GM12875 (cell line): ENCODE measurements around the gene PROB1.
"Not testable (repeated sequence)": the region's sequence is repeated elsewhere in the genome, so short reads cannot be mapped to it uniquely, and the experiment has no call there.

Experiments used
- H3K4me3 ChIP-seq: one replicate; pipeline ENCODE4 v1.5.1; 2011; ENCODE audit warnings: low read depth, low read length, control low read depth
- TF ChIP-seq, protein P1 (sequence below): IDR thresholded peaks from 2 replicates; pipeline ENCODE4 v1.5.1; 2011; ENCODE audit warnings: low read depth, mild to moderate bottlenecking, control low read depth, inconsistent platforms, low read length, moderate library complexity, borderline replicate concordance; ENCODE audit not compliant: insufficient read depth

The PROB1 gene

DNA sequence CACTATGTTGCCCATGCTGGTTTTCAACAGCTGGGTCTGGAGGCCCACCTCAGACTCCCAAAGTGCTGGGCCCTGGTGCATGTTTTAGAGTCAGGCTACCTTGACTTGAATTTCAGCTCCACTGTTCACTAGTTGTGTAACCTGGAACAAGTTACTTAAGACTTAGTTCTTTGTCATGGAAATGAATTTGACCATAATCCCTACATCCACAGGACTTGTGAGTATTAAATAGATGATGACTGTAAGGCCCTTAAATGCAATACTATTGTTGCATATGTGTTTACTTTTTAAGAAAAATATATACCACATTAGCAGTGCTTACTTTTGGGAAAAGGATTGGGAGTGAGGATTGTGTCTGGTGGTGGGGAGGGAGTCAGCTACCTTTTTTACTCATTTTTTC is 36.8 kb downstream of the PROB1 start:
- no peak overlapping the region for H3K4me3 ChIP-seq

DNA sequence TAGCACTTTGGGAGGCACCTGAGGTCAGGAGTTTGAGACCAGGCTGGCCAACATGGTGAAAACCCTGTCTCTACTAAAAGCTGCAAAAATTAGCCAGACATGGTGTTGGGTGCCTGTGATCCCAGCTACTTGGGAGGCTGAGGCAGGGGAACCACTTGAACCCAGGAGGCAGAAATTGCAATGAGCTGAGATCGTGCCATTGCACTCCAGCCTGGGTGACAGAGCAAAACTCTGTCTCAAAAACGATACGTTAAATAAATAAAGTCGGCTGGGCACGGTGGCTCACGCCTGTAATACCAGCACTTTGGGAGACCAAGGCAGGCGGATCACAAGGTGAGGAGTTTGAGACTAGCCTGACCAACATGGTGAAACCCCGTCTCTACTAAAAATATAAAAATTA is 39.0 kb downstream of the PROB1 start:
- not testable (repeated sequence) for H3K4me3 ChIP-seq

More for the DNA sequence above, 36.8 kb downstream of the PROB1 start:
- TF ChIP-seq, protein P1, sequence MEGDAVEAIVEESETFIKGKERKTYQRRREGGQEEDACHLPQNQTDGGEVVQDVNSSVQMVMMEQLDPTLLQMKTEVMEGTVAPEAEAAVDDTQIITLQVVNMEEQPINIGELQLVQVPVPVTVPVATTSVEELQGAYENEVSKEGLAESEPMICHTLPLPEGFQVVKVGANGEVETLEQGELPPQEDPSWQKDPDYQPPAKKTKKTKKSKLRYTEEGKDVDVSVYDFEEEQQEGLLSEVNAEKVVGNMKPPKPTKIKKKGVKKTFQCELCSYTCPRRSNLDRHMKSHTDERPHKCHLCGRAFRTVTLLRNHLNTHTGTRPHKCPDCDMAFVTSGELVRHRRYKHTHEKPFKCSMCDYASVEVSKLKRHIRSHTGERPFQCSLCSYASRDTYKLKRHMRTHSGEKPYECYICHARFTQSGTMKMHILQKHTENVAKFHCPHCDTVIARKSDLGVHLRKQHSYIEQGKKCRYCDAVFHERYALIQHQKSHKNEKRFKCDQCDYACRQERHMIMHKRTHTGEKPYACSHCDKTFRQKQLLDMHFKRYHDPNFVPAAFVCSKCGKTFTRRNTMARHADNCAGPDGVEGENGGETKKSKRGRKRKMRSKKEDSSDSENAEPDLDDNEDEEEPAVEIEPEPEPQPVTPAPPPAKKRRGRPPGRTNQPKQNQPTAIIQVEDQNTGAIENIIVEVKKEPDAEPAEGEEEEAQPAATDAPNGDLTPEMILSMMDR = no peak

DNA sequence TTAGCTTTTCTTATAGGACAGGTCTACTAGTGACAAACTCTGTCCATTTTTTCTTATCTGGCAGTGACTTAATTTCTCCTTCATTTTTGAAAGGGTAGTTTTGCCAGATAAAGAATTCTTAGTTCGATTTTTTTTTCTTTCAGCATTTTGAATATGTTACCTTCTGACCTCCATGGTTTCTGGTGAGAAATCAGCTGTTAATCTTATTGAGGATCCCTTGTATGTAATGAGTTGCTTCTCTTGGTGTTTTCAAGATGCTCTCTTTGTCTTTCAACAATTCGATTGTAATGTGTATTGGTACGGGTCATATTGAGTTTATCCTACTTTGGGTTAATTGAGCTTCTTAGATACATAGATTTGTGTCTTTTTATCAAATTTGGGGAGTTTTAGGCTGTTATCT is 40.7 kb downstream of the PROB1 start:
- H3K4me3 ChIP-seq = no peak overlapping the region
- TF ChIP-seq, protein P1 = no peak

DNA sequence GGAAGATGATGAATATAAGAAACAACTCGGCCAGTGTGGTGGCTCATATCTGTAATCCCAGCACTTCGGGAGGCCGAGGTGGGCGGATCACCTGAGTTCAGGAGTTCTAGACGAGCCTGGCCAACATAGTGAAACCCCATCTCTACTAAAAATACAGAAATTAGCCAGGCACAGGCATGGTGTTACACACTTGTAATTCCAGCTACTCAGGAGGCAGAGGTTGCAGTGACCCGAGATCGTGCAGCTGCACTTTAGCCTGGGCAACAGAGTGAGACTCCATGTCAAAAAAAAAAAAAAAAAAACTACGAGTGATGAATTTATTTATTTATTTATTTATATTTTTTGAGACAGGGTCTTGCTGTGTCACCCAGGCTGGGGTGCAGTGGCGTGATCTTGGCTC is 47.0 kb downstream of the PROB1 start:
- not testable (repeated sequence) for H3K4me3 ChIP-seq

DNA sequence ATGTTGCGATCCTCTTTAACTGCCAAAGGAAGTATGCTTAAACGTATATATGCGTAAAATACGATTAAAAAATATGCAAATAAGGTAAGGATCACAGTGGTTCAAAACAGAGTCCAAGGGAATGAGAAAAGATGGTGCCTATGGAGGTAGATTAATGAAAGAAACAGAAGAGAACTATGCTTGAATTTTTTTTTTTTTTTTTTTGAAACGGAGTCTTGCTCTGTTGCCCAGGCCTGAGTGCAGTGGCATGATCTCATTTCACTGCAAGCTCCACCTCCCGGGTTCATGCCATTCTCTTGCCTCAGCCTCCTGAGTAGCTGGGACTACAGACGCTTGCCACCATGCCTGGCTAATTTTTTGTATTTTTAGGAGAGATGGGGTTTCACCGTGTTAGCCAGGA is 49.5 kb downstream of the PROB1 start:
- H3K4me3 ChIP-seq = not testable (repeated sequence)

DNA sequence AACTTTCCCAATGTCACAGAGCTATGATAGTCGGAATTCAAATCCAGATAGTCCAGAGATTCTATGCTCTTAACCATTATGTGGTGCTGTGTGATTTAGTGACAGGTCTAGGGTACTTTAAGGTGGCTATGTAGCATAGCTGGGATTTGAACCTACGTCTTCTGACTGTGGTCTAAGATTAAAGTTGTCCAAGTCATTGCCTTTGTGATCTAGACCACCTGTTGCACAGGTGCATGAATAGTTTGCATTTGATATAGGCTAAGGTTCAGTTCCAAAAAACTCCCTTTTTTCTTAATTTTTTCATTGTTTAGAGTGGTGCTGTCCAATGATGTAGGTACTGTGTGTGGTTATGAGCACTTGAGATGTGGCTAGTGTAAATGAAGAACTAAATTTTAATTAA is 50.7 kb downstream of the PROB1 start:
- no peak overlapping the region for H3K4me3 ChIP-seq
- TF ChIP-seq, protein P1 = no peak

DNA sequence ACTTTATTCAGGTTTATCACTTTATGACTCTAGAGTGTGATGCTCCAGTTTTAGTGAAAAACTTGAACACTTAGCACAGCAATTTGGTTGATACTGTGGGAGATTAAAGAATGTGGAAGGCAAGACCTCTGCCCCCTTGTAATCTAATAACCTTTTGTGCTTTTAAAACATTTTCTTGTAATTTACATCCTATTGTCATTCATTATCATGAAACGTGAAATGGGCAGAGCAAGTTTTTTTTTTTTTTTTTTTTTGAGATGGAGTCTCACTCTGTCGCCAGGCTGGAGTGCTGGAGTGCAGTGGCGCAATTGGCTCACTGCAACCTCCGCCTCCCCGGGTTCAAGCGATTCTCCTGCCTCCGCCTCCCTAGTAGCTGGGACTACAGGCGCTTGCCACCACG is 51.4 kb downstream of the PROB1 start:
- TF ChIP-seq, protein P1 = no peak
- no peak overlapping the region for H3K4me3 ChIP-seq

DNA sequence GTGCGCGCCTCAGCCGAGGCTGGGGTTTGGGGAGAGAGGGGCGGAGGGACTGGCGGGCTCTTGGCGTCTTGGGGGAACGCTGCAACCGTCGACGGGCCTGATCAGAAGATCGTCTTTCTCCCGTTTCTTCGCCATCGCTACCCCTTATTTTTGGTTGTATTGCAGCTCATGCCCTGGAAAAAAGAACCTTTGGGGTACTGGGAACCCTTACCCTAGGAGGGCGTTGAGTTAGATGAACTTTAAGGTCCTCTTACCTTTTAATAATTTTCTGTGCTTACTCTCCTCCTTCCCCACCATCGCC is 52.5 kb downstream of the PROB1 start:
- H3K4me3 ChIP-seq = peak overlapping the region; percentile 98
- TF ChIP-seq, protein P1 = no peak

DNA sequence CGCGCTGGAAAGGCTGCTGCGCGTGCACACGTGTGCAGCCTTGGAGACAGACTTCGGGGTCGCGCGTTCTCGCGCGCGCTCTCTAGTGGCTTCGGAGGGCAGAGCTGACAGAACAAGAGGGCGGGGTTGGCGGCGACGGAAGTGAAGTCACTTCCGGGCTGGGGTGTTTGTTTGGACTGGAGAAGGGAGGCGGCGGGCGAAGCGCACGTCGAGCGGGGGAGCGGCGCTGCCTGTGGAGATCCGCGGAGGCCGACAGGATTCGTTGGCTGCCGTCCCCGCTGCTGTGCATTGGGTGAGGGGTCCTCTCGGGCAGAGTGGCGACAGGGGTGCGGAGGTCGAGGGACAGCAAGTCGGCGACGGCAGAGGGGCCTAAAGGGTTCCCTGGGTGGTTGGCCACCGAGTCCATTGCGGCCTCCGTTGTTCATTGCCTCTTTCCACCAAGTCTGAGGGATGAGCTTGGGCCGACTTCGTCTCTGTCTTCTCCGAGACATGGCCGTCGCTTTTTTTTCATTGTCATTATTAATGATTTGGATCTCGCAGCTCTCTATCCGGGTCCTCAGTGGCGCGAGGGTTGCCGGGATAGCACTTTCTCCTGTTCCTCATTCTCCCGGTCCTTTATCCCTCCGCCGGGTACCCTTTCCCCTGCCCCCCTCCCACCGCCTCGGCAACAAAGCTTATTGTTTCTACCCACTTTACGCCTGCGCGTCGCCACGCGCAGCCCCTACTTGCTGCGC is 53.0 kb downstream of the PROB1 start, which contains the start of gene PAIP2:
TSS of gene PAIP2 (plus strand) at position 166 of the 734 bp plus-strand sequence. CDS start 21,931 bp downstream, outside the sequence.
- peak within 1 kb of the TSS; percentile 98 for H3K4me3 ChIP-seq
- TF ChIP-seq, protein P1 = peak; percentile 90
